GM12878 (cell line): ENCODE results near the gene PALS1. TPM values are rescaled to one million over a fixed set of nuclear protein-coding genes. Genes with fewer than 3 reads are reported as not detected.

Experiments
- CHD1 ChIP-seq: IDR thresholded peaks from 2 replicates; pipeline ENCODE4 v1.6.1; 2012; ENCODE audit warnings: low read depth, low read length, improper control_type of control experiment
- CHD2 ChIP-seq: IDR thresholded peaks from 2 replicates; pipeline ENCODE4 v1.6.1; 2011; ENCODE audit warnings: low read depth, low read length, improper control_type of control experiment, borderline replicate concordance
- NFIC ChIP-seq: IDR thresholded peaks from 2 replicates; pipeline ENCODE4 v1.6.1; 2012; ENCODE audit warnings: low read depth, mild to moderate bottlenecking, inconsistent platforms, low read length, moderate library complexity
- NFYA ChIP-seq: IDR thresholded peaks from 2 replicates; pipeline ENCODE4 v1.6.1; 2011; ENCODE audit warnings: low read depth, mild to moderate bottlenecking, low read length, improper control_type of control experiment, borderline replicate concordance
- RAD21 ChIP-seq: IDR thresholded peaks from 2 replicates; pipeline ENCODE4 v1.6.1; 2011; ENCODE audit warnings: mild to moderate bottlenecking, low read depth, low read length, moderate library complexity; ENCODE audit not compliant: insufficient read depth
- RB1 ChIP-seq: fragments of 450-650 bp; formaldehyde crosslinking; IDR thresholded peaks from 2 replicates; pipeline ENCODE4 v1.6.1; 2017; ENCODE audit warnings: mild to moderate bottlenecking, borderline replicate concordance
- SIN3A ChIP-seq: IDR thresholded peaks from 2 replicates; pipeline ENCODE4 v1.6.1; 2012; ENCODE audit warnings: low read depth, low read length, improper control_type of control experiment
- SMAD5 ChIP-seq: IDR thresholded peaks from 2 replicates; pipeline ENCODE4 v1.6.1; 2016; ENCODE audit warnings: antibody characterized with exemption, low read depth
- SPI1 ChIP-seq: IDR thresholded peaks from 2 replicates; pipeline ENCODE4 v1.6.1; 2011; ENCODE audit warnings: low read depth, mild to moderate bottlenecking, low read length, moderate library complexity, borderline replicate concordance; ENCODE audit not compliant: insufficient read depth
- STAT3 ChIP-seq: IDR thresholded peaks from 2 replicates; pipeline ENCODE4 v1.6.1; 2011; ENCODE audit warnings: low read depth, low read length, improper control_type of control experiment
- polyA plus RNA-seq, 11 experiments: library from polyadenylated mRNA; depleted of rRNA in 4 of 11; unstranded in 6 of 11; stranded (reverse) in 5 of 11; fragments of >200 nt; fragmentation: Nextera tagmentation in 4 of 11; fragmentation: Illumina TruSeq in 1 of 11; extraction: Ambion mirVana in 4 of 11; extraction: Trizol in 1 of 11; gene quantifications; 1 replicate in 1 of 11; 2 replicates in 10 of 11; pipeline versions ENCODE4 v1.2.1 to v1.2.3, GENCODE V29; 2011 to 2016; ENCODE audit warnings: inconsistent platforms in 2 of 11, missing spikeins in 2 of 11, low read depth in 1 of 11
- total RNA-seq, 4 experiments: library from RNA; depleted of rRNA in 3 of 4; stranded (reverse); fragments of >200 nt in 3 of 4; fragmentation: Illumina TruSeq in 1 of 4; extraction: Trizol in 1 of 4; gene quantifications; 2 replicates each; pipeline versions ENCODE4 v1.2.1 to v1.2.3, GENCODE V29; 2013 to 2021
- TF ChIP-seq, protein P1 (sequence below): fragments of 450-650 bp; IDR thresholded peaks from 2 replicates; pipeline ENCODE4 v1.6.1; 2017; ENCODE audit warnings: mild to moderate bottlenecking
- TF ChIP-seq, protein P2 (sequence below): IDR thresholded peaks from 2 replicates; pipeline ENCODE4 v1.6.1; 2012; ENCODE audit warnings: low read depth, low read length, improper control_type of control experiment
- TF ChIP-seq, protein P3 (sequence below): fragments of 450-650 bp; IDR thresholded peaks from 2 replicates; pipeline ENCODE4 v1.6.1; 2016; ENCODE audit warnings: mild to moderate bottlenecking

The PALS1 gene
- total and polyA plus RNA-seq, 10 of the 15 experiments (the other 5 are each of a cell fraction or from before 2014, with no cell fraction given) = 4.2 to 10.9 (median 6.6) TPM

DNA sequence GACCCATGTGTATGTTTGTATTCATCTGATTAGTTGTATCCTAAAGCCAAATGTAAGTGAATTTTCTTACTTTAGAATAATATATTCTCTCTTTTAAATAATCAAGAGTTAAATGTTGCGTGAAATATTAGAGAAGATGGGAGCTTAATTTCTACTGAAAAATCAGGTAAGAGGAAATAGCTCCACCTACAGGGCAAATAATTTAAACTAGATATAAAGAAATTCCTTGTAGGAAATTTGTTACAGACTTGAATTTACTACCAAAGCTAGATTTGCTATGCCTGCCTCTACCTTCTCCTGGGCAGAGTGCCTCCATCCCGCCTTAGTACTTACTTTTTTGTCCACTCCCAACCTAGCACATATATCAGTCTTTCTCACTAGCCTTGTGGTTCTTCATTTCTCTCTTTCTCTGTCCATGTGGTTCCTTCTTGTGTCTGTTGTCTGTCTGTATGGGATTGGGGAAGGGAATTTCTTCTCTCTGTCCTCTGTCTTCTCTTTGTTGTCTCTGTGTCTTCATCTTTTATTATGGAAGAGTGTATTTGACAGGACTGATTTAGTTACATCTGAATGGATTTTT, 44.7 kb downstream of the PALS1 start (continued):
- TF ChIP-seq, protein P1, sequence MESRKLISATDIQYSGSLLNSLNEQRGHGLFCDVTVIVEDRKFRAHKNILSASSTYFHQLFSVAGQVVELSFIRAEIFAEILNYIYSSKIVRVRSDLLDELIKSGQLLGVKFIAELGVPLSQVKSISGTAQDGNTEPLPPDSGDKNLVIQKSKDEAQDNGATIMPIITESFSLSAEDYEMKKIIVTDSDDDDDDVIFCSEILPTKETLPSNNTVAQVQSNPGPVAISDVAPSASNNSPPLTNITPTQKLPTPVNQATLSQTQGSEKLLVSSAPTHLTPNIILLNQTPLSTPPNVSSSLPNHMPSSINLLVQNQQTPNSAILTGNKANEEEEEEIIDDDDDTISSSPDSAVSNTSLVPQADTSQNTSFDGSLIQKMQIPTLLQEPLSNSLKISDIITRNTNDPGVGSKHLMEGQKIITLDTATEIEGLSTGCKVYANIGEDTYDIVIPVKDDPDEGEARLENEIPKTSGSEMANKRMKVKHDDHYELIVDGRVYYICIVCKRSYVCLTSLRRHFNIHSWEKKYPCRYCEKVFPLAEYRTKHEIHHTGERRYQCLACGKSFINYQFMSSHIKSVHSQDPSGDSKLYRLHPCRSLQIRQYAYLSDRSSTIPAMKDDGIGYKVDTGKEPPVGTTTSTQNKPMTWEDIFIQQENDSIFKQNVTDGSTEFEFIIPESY = no peak
- TF ChIP-seq, protein P2, sequence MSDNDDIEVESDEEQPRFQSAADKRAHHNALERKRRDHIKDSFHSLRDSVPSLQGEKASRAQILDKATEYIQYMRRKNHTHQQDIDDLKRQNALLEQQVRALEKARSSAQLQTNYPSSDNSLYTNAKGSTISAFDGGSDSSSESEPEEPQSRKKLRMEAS = no peak
- TF ChIP-seq STAT3 (no peak), RAD21 (peak; percentile 60), SIN3A (no peak), RB1 (no peak), SMAD5 (no peak), SPI1 (no peak), NFYA (no peak), CHD2 (no peak), CHD1 (no peak), NFIC (no peak)
- TF ChIP-seq, protein P3, sequence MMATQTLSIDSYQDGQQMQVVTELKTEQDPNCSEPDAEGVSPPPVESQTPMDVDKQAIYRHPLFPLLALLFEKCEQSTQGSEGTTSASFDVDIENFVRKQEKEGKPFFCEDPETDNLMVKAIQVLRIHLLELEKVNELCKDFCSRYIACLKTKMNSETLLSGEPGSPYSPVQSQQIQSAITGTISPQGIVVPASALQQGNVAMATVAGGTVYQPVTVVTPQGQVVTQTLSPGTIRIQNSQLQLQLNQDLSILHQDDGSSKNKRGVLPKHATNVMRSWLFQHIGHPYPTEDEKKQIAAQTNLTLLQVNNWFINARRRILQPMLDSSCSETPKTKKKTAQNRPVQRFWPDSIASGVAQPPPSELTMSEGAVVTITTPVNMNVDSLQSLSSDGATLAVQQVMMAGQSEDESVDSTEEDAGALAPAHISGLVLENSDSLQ = no peak

Other genes with a start within 250 kb of the PALS1 start
- 0.16 and 0.28 TPM in 2 replicates for gene GARIN2, start 52.0 kb upstream of the PALS1 start, total RNA-seq (2014; rRNA removed)
- gene GARIN2, start 52.0 kb upstream of the PALS1 start, total RNA-seq (2014; rRNA removed; fragmentation: Illumina TruSeq; extraction: Trizol) = 0.13 TPM in 1 of 2 replicates, not detected in the other
- gene GARIN2, start 52.0 kb upstream of the PALS1 start, total RNA-seq (2021) = not detected in 2 replicates
- gene GARIN2, start 52.0 kb upstream of the PALS1 start, polyA plus RNA-seq (2011; rRNA removed) = 0.35 and 0.56 TPM in 2 replicates
- gene GARIN2, start 52.0 kb upstream of the PALS1 start, polyA plus RNA-seq (2014; fragmentation: Illumina TruSeq; extraction: Trizol) = 0.35 TPM in 1 of 2 replicates, not detected in the other
- gene GARIN2, start 52.0 kb upstream of the PALS1 start, polyA plus RNA-seq (2014; fragmentation: Nextera tagmentation; extraction: Ambion mirVana) = under 1 TPM; 0.03 to 0.04 TPM
- 0.12 TPM in 1 of 2 replicates, not detected in the other for gene GARIN2, start 52.0 kb upstream of the PALS1 start, polyA plus RNA-seq (2014; rRNA removed)
- under 1 TPM; 0.23 to 0.26 TPM for gene GARIN2, start 52.0 kb upstream of the PALS1 start, polyA plus RNA-seq (2016; fragmentation: Nextera tagmentation; extraction: Ambion mirVana)
- gene ATP6V1D, start 118.4 kb downstream of the PALS1 start, total RNA-seq (2014; rRNA removed) = 34.7 and 39.8 TPM in 2 replicates
- 48.7 and 52.6 TPM in 2 replicates for gene ATP6V1D, start 118.4 kb downstream of the PALS1 start, total RNA-seq (2014; rRNA removed; fragmentation: Illumina TruSeq; extraction: Trizol)
- gene ATP6V1D, start 118.4 kb downstream of the PALS1 start, total RNA-seq (2021) = 24.0 and 27.0 TPM in 2 replicates
- 45.7 and 67.2 TPM in 2 replicates for gene ATP6V1D, start 118.4 kb downstream of the PALS1 start, polyA plus RNA-seq (2011; rRNA removed)
- 37.0 and 41.3 TPM in 2 replicates for gene ATP6V1D, start 118.4 kb downstream of the PALS1 start, polyA plus RNA-seq (2014; fragmentation: Illumina TruSeq; extraction: Trizol)
- gene ATP6V1D, start 118.4 kb downstream of the PALS1 start, polyA plus RNA-seq (2014; fragmentation: Nextera tagmentation; extraction: Ambion mirVana) = 10 to 100 TPM; 49.9 to 71.6 TPM
- gene ATP6V1D, start 118.4 kb downstream of the PALS1 start, polyA plus RNA-seq (2014; rRNA removed) = 25.7 and 30.6 TPM in 2 replicates
- 10 to 100 TPM; 62.3 to 66.6 TPM for gene ATP6V1D, start 118.4 kb downstream of the PALS1 start, polyA plus RNA-seq (2016; fragmentation: Nextera tagmentation; extraction: Ambion mirVana)
- gene EIF2S1, start 118.9 kb downstream of the PALS1 start, total RNA-seq (2014; rRNA removed) = 235 and 250 TPM in 2 replicates
- 265 and 266 TPM in 2 replicates for gene EIF2S1, start 118.9 kb downstream of the PALS1 start, total RNA-seq (2014; rRNA removed; fragmentation: Illumina TruSeq; extraction: Trizol)
- gene EIF2S1, start 118.9 kb downstream of the PALS1 start, total RNA-seq (2021) = 176 and 183 TPM in 2 replicates
- gene EIF2S1, start 118.9 kb downstream of the PALS1 start, polyA plus RNA-seq (2011; rRNA removed) = 259 and 364 TPM in 2 replicates
- gene EIF2S1, start 118.9 kb downstream of the PALS1 start, polyA plus RNA-seq (2014; fragmentation: Illumina TruSeq; extraction: Trizol) = 155 and 203 TPM in 2 replicates
- gene EIF2S1, start 118.9 kb downstream of the PALS1 start, polyA plus RNA-seq (2014; fragmentation: Nextera tagmentation; extraction: Ambion mirVana) = 100 to 1,000 TPM; 526 to 563 TPM
- 200 and 235 TPM in 2 replicates for gene EIF2S1, start 118.9 kb downstream of the PALS1 start, polyA plus RNA-seq (2014; rRNA removed)
- gene EIF2S1, start 118.9 kb downstream of the PALS1 start, polyA plus RNA-seq (2016; fragmentation: Nextera tagmentation; extraction: Ambion mirVana) = 100 to 1,000 TPM; 450 to 481 TPM
- gene PLEK2, start 170.7 kb downstream of the PALS1 start, total RNA-seq (2014; rRNA removed) = not detected in 2 replicates
- not detected in 2 replicates for gene PLEK2, start 170.7 kb downstream of the PALS1 start, total RNA-seq (2014; rRNA removed; fragmentation: Illumina TruSeq; extraction: Trizol)
- gene PLEK2, start 170.7 kb downstream of the PALS1 start, total RNA-seq (2021) = not detected in 2 replicates
- gene PLEK2, start 170.7 kb downstream of the PALS1 start, polyA plus RNA-seq (2011; rRNA removed) = 0.08 and 0.10 TPM in 2 replicates
- 0.36 TPM in 1 of 2 replicates, not detected in the other for gene PLEK2, start 170.7 kb downstream of the PALS1 start, polyA plus RNA-seq (2014; fragmentation: Illumina TruSeq; extraction: Trizol)
- not detected for gene PLEK2, start 170.7 kb downstream of the PALS1 start, polyA plus RNA-seq (2014; fragmentation: Nextera tagmentation; extraction: Ambion mirVana)
- gene PLEK2, start 170.7 kb downstream of the PALS1 start, polyA plus RNA-seq (2014; rRNA removed) = not detected in 2 replicates
- gene PLEK2, start 170.7 kb downstream of the PALS1 start, polyA plus RNA-seq (2016; fragmentation: Nextera tagmentation; extraction: Ambion mirVana) = under 1 TPM in 1 of 2 experiments, not detected in 1; 0.20 TPM
- gene TMEM229B, start 247.3 kb downstream of the PALS1 start, total RNA-seq (2014; rRNA removed) = 3.8 and 4.0 TPM in 2 replicates
- gene TMEM229B, start 247.3 kb downstream of the PALS1 start, total RNA-seq (2014; rRNA removed; fragmentation: Illumina TruSeq; extraction: Trizol) = 2.1 and 2.2 TPM in 2 replicates
- gene TMEM229B, start 247.3 kb downstream of the PALS1 start, total RNA-seq (2021) = 5.1 and 5.2 TPM in 2 replicates
- 0.88 and 1.3 TPM in 2 replicates for gene TMEM229B, start 247.3 kb downstream of the PALS1 start, polyA plus RNA-seq (2011; rRNA removed)
- gene TMEM229B, start 247.3 kb downstream of the PALS1 start, polyA plus RNA-seq (2014; fragmentation: Illumina TruSeq; extraction: Trizol) = 3.2 and 3.4 TPM in 2 replicates
- under 1 TPM; 0.24 to 0.32 TPM for gene TMEM229B, start 247.3 kb downstream of the PALS1 start, polyA plus RNA-seq (2014; fragmentation: Nextera tagmentation; extraction: Ambion mirVana)
- gene TMEM229B, start 247.3 kb downstream of the PALS1 start, polyA plus RNA-seq (2014; rRNA removed) = 3.3 and 5.3 TPM in 2 replicates
- gene TMEM229B, start 247.3 kb downstream of the PALS1 start, polyA plus RNA-seq (2016; fragmentation: Nextera tagmentation; extraction: Ambion mirVana) = 1 to 10 TPM in 1 of 2 experiments, under 1 TPM in 1; 0.72 to 1.3 TPM